Erythroblast (primary cell): ENCODE results near the gene SLC12A8.

Source experiments
- GATA1 ChIP-seq: IDR thresholded peaks from 2 replicates; pipeline ENCODE4 v1.6.1; 2011; ENCODE audit warnings: low read depth, mild to moderate bottlenecking, control low read depth, low read length, moderate library complexity
- POLR2A ChIP-seq: IDR thresholded peaks from 2 replicates; pipeline ENCODE4 v1.6.1; 2011; ENCODE audit warnings: mild to moderate bottlenecking, low read length

DNA sequence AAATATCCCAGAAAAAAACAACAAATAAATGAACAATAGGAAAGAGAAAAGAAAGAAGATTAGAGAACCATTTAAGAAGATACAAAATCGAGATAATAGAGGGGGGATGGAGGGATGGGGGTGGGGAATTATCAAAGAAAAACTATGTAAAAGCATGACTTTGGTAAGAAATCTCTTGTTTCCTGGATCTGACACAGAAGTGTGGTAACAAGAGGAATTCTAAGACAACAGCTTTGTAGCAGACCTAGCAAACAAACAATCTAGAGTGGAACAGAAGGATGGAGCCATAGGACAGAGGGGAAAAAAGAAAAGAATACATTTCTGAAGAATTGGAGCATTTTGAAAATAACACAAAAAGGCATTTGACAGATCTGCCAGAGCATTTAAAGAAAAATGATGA is 107.4 kb downstream of the SLC12A8 start:
- no peak for TF ChIP-seq POLR2A
- TF ChIP-seq GATA1 = no peak
